Chondrocyte (in vitro differentiated cells): ENCODE data around the gene ZNF275. TPM values are rescaled to one million over a fixed set of nuclear protein-coding genes. Genes with fewer than 3 reads are reported as not detected.

Source experiments
- DNase-seq: peaks from one replicate; pipeline ENCODE4 v3.0.0; 2021; ENCODE audit warnings: mixed read lengths, low spot score
- H3K27ac Mint-ChIP-seq: one replicate; pipeline ENCODE4 v1.8.0; 2021; ENCODE audit warnings: mild to moderate bottlenecking, moderate library complexity, mixed read lengths; ENCODE audit not compliant: unreplicated experiment
- H3K27me3 Mint-ChIP-seq: 2 replicates; pipeline ENCODE4 v1.8.0; 2021; ENCODE audit warnings: low read depth, mixed read lengths
- H3K36me3 Mint-ChIP-seq: 2 replicates; pipeline ENCODE4 v1.8.0; 2021; ENCODE audit warnings: low read depth, mixed read lengths
- H3K4me1 Mint-ChIP-seq: 2 replicates; pipeline ENCODE4 v1.8.0; 2021; ENCODE audit warnings: low read depth, mild to moderate bottlenecking, mixed read lengths
- H3K4me3 Mint-ChIP-seq: one replicate; pipeline ENCODE4 v1.8.0; 2021; ENCODE audit warnings: mild to moderate bottlenecking, moderate library complexity, mixed read lengths; ENCODE audit not compliant: unreplicated experiment
- H3K9me3 Mint-ChIP-seq: 2 replicates; pipeline ENCODE4 v1.8.0; 2021; ENCODE audit warnings: low read depth, mixed read lengths
- total RNA-seq: library from RNA; stranded (reverse); gene quantifications from 3 replicates; pipeline ENCODE4 v1.2.1, GENCODE V29; 2021
- TF ChIP-seq, protein P1 (sequence below): fragments of 200-600 bp; sonication (generic); IDR thresholded peaks from 2 replicates; pipeline ENCODE4 v1.5.0; 2021; ENCODE audit warnings: antibody characterized with exemption, mild to moderate bottlenecking, moderate library complexity

Gene ZNF275
- total RNA-seq, 1 donor from 2014 or later = 19.8 TPM

DNA sequence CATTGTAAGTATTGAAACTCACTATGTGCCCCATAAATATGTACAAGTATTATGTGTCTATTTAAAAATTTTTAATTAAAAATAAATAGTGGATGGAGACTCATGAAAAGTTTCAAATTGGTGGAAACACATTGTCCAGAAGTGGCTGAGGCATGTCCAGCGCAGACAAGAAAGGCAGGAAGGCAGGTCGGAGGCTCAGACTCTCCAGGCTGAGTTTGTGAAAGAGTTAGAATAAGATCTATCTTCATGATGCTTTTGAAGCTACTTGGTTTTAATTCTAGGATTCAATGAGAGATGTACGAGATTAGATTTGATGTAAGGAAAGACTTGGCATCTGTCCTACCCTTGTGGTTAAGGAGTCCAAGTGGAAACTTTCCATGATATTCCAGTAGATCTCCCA is 32.2 kb upstream of the ZNF275 start:
- Mint-ChIP-seq H3K4me3 (no peak overlapping the region), H3K27me3 (peaks cover 21% of the 10 kb centered on the region), H3K27ac (no peak overlapping the region)

DNA sequence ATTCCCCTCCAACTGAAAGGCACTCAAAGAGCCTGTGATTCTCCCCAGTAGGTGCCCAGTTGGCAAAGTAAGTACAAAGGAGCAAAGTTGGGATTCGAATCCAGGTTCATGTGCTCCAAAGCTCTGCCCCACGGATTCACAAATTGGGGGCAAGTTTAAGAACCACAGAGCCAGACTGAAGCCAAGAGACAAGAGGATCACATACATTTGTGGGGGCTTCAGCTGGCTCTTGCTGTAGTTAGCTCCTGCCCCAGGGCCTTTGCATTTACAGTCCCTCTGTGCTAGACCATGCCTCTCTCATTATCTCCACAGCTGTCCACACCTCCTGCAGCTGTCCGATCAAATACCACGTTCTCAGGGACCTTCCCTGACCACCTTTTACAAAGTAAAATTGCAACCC is 31.2 kb upstream of the ZNF275 start:
- H3K9me3 Mint-ChIP-seq = peaks cover 9% of the 10 kb centered on the region
- H3K4me1 Mint-ChIP-seq = no peaks in the 10 kb centered on the region
- no peaks in the 10 kb centered on the region for H3K36me3 Mint-ChIP-seq
- no peak overlapping the region for H3K4me3 Mint-ChIP-seq
- TF ChIP-seq, protein P1, sequence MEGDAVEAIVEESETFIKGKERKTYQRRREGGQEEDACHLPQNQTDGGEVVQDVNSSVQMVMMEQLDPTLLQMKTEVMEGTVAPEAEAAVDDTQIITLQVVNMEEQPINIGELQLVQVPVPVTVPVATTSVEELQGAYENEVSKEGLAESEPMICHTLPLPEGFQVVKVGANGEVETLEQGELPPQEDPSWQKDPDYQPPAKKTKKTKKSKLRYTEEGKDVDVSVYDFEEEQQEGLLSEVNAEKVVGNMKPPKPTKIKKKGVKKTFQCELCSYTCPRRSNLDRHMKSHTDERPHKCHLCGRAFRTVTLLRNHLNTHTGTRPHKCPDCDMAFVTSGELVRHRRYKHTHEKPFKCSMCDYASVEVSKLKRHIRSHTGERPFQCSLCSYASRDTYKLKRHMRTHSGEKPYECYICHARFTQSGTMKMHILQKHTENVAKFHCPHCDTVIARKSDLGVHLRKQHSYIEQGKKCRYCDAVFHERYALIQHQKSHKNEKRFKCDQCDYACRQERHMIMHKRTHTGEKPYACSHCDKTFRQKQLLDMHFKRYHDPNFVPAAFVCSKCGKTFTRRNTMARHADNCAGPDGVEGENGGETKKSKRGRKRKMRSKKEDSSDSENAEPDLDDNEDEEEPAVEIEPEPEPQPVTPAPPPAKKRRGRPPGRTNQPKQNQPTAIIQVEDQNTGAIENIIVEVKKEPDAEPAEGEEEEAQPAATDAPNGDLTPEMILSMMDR = no peak
- H3K27me3 Mint-ChIP-seq = peaks cover 21% of the 10 kb centered on the region
- no peak for DNase-seq
- H3K27ac Mint-ChIP-seq = no peak overlapping the region

More for the DNA sequence above, 32.2 kb upstream of the ZNF275 start:
- no peaks in the 10 kb centered on the region for H3K36me3 Mint-ChIP-seq
- no peak for DNase-seq
- peaks cover 9% of the 10 kb centered on the region for H3K9me3 Mint-ChIP-seq
- H3K4me1 Mint-ChIP-seq = no peaks in the 10 kb centered on the region
- TF ChIP-seq, protein P1 = no peak

DNA sequence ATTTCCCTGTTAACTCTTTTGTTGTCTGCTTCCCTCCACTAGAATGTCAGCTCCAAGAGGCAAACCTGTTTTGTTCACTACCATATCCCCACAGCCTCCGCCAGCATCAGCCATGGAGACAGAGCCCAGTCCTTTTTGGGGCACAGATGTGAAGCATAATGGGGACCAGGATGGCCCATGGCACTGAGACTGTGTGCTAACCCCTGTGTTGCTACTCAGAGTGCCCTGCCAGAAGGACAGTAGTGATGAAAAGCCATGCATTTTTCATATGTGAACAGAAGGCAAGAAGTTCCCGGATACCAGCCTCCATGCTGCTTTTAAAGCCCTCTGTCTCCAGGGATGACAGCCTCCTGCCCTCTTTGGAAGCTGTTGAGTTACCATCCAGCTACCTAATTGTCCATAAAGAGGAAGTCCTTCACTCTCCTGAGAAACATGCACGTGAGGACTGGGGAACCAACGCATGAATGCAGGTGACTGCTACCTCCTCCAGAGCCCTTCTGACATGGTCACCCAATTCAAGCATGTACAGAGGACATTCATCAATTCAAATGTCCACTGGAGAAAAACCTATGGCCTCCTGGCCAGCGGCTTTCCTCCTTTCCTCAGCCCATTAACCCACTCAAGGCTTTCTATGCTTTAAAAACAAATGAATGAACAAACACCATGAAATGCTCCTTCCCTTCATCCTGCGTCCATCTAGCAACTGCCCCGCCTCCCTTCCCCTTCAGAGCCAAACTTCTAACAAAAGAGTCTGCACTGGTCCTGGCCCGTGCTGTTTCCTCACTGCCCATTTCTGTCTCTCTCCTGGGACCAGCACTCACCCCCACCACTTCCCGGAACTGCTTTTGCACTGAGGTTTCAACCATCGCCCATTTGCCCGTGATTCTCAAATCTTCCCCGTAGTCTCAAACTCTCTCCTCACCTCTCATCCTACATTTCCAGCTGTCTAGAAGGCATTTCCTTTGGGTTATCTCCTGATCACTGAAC is 30.4 kb upstream of the ZNF275 start:
- peaks cover 9% of the 10 kb centered on the region for H3K9me3 Mint-ChIP-seq
- no peak overlapping the region for H3K4me3 Mint-ChIP-seq

DNA sequence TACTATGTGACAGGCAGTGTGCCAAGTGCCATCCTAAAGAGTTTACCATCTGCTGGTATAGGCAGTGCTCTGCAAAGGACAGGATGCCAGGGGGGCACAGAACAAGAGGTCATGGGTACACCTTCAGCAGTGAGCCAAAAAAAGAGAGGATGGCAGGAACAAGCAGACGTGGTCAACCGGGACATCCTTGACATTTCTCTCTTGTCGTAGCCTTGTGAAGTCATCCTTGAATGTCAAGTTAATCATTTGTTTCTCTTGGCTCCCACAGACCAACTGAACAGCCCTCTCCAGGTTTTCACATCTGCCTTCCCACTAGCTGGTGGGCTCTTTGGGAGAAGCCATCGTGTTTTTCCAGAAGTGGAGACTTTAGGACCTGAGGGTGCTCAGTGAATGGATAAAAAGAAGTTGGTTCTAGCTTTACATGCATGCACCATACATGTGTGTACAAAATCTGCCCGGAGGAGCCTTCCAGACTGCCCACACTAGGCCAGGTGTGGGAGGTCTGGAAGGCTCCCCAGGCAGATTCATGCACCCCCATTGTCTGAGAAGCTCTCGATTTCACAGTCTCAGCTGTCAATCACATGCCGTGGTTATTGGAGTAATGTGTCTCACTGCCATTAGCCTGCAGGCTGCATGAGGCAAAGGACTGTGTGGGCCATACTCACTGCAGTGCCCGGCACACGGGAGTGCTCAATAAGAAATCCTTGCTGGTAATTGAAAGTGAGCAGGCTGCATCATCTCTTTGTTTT is 28.8 kb upstream of the ZNF275 start:
- H3K9me3 Mint-ChIP-seq = peaks cover 9% of the 10 kb centered on the region
- DNase-seq = no peak
- H3K36me3 Mint-ChIP-seq = peaks cover 2% of the 10 kb centered on the region
- H3K27me3 Mint-ChIP-seq = peaks cover 17% of the 10 kb centered on the region
- no peaks in the 10 kb centered on the region for H3K4me1 Mint-ChIP-seq
- TF ChIP-seq, protein P1 = no peak
- H3K27ac Mint-ChIP-seq = no peak overlapping the region
- H3K4me3 Mint-ChIP-seq = no peak overlapping the region

More for the DNA sequence above, 30.4 kb upstream of the ZNF275 start:
- TF ChIP-seq, protein P1 = no peak
- H3K27me3 Mint-ChIP-seq = peaks cover 18% of the 10 kb centered on the region
- no peak overlapping the region for H3K27ac Mint-ChIP-seq
- no peak for DNase-seq
- H3K4me1 Mint-ChIP-seq = no peaks in the 10 kb centered on the region
- H3K36me3 Mint-ChIP-seq = no peaks in the 10 kb centered on the region

DNA sequence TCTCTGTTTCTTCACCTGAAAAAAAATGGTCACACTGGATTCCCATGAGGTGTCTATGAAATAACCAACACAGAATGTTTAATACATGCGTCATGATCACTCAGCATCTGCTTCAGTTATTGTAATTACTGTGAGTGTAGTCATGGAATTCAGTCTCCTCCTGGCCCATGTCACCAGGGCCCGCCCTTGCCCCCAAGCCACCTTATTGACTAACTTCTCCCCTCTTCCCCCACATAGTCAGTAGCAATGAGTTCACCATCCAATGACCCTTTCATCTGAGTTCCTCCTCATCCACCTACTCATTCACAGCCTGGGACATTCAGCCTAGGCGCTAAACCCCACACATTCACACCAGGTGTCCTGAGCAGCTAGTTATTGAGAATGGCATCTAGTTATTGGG is 28.0 kb upstream of the ZNF275 start:
- no peak overlapping the region for H3K4me3 Mint-ChIP-seq
- H3K27ac Mint-ChIP-seq = no peak overlapping the region
- peaks cover 14% of the 10 kb centered on the region for H3K27me3 Mint-ChIP-seq
- H3K4me1 Mint-ChIP-seq = no peaks in the 10 kb centered on the region
- H3K9me3 Mint-ChIP-seq = peaks cover 12% of the 10 kb centered on the region
- DNase-seq = no peak
- TF ChIP-seq, protein P1 = no peak
- H3K36me3 Mint-ChIP-seq = peaks cover 3% of the 10 kb centered on the region
